Renal cortex interstitium (tissue), 11 donors: ENCODE results near the gene CACNA1C. TPM values are rescaled to one million over a fixed set of nuclear protein-coding genes. Genes with fewer than 3 reads are reported as not detected.
A peak's percentile ranks its signal among the peaks of the same experiment; 100 is the strongest.

Source experiments
- DNase-seq, 11 donors: peaks; one replicate each; pipeline ENCODE4 v3.0.0-alpha.2; 2013; ENCODE audit warnings: low read depth in 9 of 11, low spot score in 4 of 11; ENCODE audit errors: extremely low read depth in 1 of 11
- polyA plus RNA-seq, 3 donors: library from polyadenylated mRNA; unstranded; fragments of 120-200 nt; gene quantifications; one replicate each; pipeline ENCODE4 v1.2.1, GENCODE V29; 2013; ENCODE audit not compliant: insufficient read length in 3 of 3

Gene CACNA1C
- polyA plus RNA-seq, 3 donors = 7.2 to 13.1 (median 7.8) TPM

GRCh38 chr12:2376908-2377657 lies 324.3 kb downstream of the CACNA1C start:
- DNase-seq = peak in 1 of 11 donors; percentile 28

GRCh38 chr12:2378835-2379330 lies 326.1 kb downstream of the CACNA1C start:
- no peak for DNase-seq

DNA sequence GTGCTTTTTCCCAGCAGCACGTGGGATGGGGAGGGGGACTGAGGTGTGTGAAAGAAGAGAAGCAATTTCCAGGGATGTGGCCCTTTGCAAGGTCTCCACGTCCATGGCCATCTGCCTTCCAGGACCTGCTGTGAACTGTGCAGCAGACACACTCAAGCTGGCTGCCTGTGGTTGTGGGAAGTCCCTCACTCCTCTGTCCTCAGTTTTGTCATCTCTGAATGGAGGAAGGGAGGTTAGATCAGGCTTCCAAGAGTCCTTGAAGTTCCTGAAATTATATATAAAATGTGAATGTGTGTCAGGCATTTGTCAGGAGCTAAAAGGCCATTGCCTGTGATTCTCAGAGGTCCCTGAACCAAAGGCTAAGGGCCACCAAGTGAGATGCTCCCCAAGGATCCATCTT lies 328.2 kb downstream of the CACNA1C start:
- DNase-seq = no peak

GRCh38 chr12:2382370-2383155 lies 329.8 kb downstream of the CACNA1C start:
- no peak for DNase-seq

DNA sequence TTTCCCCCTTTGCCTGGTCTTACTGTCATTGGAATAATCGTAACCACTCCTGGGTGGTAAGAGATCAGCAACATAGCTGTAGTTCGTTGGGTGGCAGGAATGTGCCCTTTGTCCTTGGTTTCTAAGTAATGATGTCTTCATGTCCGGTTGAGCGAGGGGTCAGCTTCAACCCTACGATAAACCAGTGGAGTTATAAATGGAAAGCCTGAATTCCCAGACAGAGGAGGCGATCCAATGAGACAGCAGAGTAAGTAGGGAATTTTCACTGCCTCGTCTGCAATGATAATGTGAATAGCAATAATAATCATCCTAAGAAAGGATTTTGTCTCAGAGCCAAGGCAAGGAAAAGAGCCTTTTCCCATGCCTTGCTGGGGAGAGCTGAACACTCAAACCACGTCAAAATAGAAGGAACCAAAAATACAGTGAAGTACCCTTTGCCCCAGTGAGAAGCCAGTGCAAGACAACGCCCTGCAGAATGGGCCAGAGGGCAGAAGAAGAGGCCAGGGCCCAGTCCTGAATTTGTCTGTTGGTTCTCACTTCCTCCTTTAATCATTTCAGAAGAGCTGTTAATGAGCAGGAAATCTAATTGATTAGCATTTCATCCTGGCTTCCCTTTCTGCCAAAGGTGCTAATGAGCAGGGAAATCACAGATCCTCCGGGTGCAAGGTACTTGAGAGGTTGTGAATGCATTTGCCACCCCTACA lies 330.7 kb downstream of the CACNA1C start:
- DNase-seq = peak in 3 of 11 donors; percentile 20 to 57 (median 42)

DNA sequence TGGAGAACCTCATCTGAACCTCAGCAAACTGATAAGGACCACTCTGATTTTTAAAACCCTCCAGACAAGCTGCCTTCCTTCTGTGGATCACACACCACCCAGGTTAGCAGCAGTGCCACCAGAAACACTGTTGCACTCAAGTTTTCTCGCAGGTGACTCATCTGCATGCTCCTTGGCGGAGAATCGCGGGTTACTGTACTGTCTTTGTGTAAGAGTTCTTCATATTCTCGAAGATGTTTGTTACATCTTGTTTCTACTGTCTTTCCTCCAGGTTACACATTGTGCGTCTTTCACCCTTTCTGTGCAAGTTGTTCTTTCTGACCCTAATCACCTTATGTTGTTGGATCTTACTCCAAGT lies 331.2 kb downstream of the CACNA1C start:
- no peak for DNase-seq

DNA sequence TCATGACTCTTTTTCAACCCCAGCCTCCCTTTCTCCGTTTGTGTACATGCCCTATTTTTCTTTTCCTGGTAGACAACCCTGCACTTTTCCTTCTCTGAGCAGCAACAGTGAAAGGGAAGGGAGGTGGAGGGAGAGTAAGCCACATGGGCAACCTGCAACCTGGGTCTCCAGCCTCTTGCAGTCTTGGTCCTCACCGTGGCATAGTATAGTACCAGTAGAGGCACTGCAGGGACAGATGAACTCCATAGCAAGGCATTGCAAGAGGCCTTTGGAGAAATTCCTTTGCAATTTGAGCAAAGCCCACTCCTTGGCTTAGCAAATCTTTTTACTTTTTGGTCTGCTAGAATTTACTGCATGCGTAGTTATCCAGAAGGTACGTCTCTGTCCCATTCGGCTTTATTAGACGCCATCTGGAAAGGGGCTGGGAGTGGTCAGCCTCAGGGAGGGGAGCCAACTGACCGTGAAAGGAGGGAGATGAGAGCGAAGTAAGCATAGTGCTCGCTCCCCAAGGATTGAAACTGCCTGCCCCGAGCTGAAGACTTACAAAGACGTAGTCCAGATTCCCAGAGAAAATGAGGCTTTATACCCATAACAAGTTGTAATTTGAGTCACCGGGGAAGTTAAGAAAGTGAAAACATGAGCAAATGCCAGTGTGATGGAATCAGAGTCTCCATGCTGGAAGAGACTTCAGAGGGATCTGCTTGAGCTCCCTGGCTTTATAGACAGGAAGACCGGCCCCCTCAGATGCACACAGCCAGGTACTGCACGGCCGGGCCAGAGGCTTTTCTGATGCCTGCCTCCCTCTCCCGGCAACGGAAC lies 332.0 kb downstream of the CACNA1C start:
- peak in 2 of 11 donors; percentile 26 to 31 for DNase-seq

DNA sequence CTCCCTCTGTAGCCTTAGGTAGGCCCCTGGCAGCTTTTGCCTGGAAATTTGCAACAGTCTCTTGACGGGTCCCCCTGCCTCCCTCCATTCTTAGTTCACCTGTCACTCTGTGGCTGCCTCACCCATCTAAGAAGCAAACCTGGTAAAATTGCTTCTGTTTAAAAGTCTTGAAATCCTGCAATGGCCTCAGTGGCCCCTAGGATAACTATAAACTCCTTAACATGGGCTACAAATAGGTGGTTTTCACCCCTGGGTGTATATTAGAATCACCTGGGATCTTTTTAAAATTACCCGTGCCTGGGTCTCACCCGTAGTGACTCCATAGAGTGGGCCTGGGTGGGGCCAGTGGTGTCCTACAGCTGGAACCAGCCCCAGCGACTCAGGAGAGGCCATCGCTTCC lies 332.7 kb downstream of the CACNA1C start:
- no peak for DNase-seq

DNA sequence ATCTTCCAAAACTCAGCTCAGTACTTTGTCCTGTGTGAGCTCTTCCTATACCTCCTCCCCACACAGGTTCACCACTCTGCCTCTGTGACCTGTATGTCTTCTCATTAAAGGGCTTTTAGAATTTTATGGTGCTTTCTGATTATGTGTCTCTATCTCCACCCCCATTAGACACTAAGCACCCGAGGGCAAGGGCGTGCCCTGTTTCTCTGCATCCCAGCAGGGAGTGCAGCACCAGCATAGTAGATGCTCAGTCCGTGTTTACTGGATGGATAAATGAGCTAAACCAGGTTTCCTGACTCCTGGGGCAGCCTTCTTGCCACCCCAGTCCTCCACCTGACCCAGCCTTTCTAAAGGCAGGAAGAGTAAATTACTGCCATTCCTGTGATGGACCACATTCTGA lies 333.8 kb downstream of the CACNA1C start:
- no peak for DNase-seq

DNA sequence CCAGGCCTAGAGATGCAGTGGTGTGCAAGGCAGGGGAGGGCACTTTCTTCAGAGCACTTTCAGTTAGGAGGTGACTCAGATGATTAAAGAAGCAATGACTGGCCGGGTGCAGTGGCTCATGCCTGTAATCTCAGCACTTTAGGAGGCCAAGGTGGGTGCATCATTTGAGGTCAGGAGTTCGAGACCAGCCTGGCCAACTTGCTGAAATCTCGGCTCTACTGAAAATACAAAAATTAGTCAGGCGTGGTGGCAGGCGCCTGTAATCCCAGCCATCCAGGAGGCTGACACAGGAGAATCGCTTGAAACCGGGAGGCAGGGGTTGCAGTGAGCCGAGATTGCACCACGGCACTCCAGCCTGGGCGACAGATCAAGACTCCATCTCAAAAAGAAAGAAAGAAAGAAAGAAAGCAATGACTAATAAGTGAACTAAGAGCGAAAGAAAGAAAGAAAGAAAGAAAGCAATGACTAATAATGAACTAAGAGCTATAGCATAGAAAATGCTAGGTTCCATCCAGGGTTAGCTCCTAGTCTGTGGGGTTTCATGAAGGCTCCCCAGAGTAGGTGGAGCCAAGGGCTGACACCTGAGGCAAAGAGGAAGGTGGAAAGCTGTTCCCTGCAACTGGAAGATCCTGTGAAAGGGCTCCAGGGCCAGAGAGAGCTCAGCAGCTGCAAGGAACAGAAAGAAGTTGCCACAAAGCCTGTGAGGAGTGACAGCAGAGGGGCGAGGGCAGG lies 334.5 kb downstream of the CACNA1C start:
- no peak for DNase-seq

DNA sequence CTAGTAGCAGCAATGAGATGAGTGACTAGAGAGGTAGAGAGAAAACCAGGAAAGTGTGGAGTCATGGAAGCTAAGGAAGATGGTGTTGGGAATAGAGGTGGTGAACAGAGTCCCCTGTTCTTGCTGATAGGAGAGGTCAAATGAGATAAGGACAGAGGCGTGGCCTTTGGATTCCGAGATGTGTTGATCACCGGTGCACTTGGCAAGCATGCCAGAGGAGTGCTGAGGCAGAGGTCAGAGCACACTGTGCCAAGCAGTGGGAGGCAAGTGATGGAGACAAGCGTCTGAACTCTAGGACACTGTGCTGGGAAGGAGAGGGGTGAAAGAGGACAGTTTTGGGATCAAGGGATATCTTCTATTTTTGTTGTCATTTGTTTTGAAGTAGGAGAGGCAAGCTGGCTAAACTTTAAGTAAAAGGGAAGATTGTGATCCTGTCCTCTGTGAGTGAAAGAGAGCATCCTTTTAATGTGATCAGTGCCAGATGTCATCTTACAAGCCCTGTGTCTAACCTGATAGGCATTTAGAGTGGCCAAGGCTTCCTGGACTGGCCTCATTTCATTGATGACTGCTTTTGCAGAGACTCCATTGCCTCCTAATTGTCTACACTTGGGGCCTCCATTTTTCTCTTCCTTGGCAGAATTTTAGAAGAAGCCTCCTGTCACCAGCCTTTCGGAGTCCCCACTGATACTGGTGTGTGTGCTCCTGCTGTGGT lies 336.4 kb downstream of the CACNA1C start:
- no peak for DNase-seq

GRCh38 chr12:2390133-2390532 lies 337.3 kb downstream of the CACNA1C start:
- no peak for DNase-seq

DNA sequence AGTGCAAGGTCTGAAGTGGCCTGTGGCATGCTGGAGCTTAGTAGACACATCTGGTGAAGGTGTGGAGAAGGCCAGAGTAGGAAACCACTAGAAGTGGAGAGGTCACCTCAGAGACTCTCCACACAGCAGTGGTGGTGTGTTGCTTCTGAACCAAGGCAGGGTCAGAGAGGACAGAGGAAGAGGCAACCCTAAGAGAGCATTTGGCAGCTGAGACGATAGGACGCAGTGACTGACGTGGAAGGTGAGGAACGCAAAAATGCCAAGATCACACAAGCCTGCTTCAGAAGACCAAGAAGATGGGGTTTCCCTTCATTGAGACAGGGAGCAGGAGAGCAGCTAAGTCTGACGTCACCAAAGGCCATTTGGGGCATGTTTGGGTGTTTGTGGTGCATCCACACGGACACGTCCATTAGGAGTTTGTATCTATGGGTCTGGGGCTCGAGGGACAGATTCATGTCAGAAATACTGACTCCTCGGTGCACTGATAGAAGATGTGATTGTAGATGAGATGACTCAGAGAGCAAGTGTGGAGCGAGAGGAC lies 338.1 kb downstream of the CACNA1C start:
- no peak for DNase-seq

DNA sequence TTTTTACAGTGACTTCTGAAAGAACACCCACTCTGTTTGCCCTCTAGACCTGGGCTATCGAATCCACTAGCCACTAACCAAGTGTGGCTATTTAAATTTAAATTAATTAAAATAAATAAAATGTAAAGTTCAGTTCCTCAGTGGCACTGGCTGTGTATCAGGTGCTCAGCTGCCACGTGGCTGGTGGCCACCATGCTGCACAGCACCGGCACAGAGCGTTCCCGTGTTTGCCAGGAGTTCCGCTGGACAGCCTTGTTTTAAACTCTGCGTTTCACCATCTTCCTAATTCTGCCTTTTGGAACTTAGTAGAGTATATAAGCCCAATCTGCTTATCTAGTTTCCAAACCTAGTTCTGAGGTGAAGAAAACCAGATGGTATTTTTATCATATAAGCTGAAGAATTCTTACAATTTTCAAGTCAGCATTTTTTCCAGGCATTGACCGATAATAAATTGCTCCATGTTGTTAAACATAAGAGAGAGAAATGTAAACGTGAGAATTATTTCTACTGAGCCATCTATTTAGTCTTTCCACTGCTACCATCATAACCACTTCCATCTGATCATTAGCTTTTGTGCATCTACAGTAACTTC lies 339.0 kb downstream of the CACNA1C start:
- DNase-seq = no peak

- DNase-seq = no peak
Measured at GRCh38 chr12:2393016-2393415, 340.2 kb downstream of the CACNA1C start.

- DNase-seq = no peak
Measured at GRCh38 chr12:2393996-2394395, 341.2 kb downstream of the CACNA1C start.

GRCh38 chr12:2395354-2395977 lies 342.7 kb downstream of the CACNA1C start:
- DNase-seq = peak in 2 of 11 donors; percentile 40 to 46
